ENCODE measurements around the gene BCL7A. TPM values are rescaled to one million over a fixed set of nuclear protein-coding genes. Genes with fewer than 3 reads are reported as not detected.

The BCL7A gene
- total and polyA plus RNA-seq, 9 of the 15 experiments (the other 6 are each of a cell fraction or from before 2014, with no cell fraction given): 0.25 to 21.9 (median 14.9) TPM

DNA sequence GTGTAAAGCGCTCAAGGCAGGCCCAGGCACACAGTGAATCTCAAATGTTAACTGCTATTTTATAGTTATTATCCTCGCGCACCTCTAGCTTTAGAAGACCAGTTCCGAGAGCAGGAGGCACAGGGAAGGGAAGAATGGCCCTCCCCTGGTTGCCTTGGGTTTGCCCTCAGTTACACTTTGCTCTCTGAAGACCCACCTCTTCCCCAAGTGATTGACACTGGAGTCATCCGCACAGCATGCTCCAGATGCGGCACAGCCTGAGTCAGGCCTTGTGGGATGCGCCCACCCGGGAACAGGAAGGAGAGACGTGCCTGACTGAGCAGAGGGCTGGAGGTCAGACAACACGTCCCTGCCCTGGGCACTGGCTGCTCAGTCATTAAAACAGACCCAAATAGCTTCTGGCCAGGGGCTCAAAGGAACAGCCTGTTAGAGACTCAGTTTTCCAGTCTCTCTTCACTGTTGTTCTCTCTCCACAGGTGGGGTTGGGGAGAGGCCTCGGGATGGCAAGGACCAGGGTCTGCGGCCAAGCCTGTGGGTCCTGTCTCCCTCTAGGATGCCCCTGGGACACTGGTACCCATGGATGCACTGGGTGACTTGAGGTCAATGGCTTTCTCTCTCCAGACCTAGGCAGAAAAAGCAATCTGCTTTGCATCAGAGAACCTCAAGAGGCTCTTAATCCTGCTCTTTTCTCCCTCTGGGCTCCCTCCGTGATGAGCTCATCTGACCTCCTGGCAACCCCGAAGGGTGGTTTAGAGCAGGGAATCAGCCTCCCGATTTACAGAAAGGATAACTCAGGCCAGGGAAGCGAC lies 43.3 kb downstream of the BCL7A start (continued):
- TF ChIP-seq, protein P1, sequence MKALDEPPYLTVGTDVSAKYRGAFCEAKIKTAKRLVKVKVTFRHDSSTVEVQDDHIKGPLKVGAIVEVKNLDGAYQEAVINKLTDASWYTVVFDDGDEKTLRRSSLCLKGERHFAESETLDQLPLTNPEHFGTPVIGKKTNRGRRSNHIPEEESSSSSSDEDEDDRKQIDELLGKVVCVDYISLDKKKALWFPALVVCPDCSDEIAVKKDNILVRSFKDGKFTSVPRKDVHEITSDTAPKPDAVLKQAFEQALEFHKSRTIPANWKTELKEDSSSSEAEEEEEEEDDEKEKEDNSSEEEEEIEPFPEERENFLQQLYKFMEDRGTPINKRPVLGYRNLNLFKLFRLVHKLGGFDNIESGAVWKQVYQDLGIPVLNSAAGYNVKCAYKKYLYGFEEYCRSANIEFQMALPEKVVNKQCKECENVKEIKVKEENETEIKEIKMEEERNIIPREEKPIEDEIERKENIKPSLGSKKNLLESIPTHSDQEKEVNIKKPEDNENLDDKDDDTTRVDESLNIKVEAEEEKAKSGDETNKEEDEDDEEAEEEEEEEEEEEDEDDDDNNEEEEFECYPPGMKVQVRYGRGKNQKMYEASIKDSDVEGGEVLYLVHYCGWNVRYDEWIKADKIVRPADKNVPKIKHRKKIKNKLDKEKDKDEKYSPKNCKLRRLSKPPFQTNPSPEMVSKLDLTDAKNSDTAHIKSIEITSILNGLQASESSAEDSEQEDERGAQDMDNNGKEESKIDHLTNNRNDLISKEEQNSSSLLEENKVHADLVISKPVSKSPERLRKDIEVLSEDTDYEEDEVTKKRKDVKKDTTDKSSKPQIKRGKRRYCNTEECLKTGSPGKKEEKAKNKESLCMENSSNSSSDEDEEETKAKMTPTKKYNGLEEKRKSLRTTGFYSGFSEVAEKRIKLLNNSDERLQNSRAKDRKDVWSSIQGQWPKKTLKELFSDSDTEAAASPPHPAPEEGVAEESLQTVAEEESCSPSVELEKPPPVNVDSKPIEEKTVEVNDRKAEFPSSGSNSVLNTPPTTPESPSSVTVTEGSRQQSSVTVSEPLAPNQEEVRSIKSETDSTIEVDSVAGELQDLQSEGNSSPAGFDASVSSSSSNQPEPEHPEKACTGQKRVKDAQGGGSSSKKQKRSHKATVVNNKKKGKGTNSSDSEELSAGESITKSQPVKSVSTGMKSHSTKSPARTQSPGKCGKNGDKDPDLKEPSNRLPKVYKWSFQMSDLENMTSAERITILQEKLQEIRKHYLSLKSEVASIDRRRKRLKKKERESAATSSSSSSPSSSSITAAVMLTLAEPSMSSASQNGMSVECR (CRISPR knock-in tag; IDR thresholded peaks at IDR 0.05): no peak
- TF ChIP-seq NONO (IDR thresholded peaks at IDR 0.05; ENCODE audit: low read depth in 2 of 2, low read length in 1 of 2) (0 out of 4 replicates have a peak, but pooled peaks of 1 of the 2 experiments have one; percentile 29), CTBP1 (IDR thresholded peaks at IDR 0.05; ENCODE audit: borderline replicate concordance) (peak; percentile 77), FOXA3 (CRISPR knock-in tag; conservative IDR thresholded peaks at IDR 0.05 in 1 of 2, IDR thresholded peaks at IDR 0.05 in 1 of 2) (peak in 1 of 2 experiments; percentile 50; a peak in 1 of 4 replicates), ETV6 (IDR thresholded peaks at IDR 0.05; ENCODE audit: borderline replicate concordance in 1 of 2, low read depth in 2 of 2, low read length in 1 of 2) (no peak), ETV6 (CRISPR knock-in tag; IDR thresholded peaks at IDR 0.05; ENCODE audit: borderline replicate concordance) (no peak), POLR2AphosphoS5 (IDR thresholded peaks at IDR 0.05; ENCODE audit: control insufficient read depth, insufficient read depth, low read depth, low read length) (peak; percentile 77; the same call in 1 of the 2 replicates), SP2 (IDR thresholded peaks at IDR 0.05; ENCODE audit: extremely low read depth, low read depth, low read length, poor library complexity, severe bottlenecking) (peak; percentile 46), SIN3A (IDR thresholded peaks at IDR 0.05; ENCODE audit: borderline replicate concordance in 2 of 2, control insufficient read depth in 1 of 2, low read depth in 2 of 2, low read length in 2 of 2) (peak in 1 of 2 experiments; percentile 61; a peak in 1 of 4 replicates), ARNT (IDR thresholded peaks at IDR 0.05) (0 out of 4 replicates have a peak, but pooled peaks of 1 of the 2 experiments have one; percentile 23), KAT7 (CRISPR knock-in tag; IDR thresholded peaks at IDR 0.05; ENCODE audit: borderline replicate concordance) (no peak; the same call in 1 of the 2 replicates), BHLHE40 (IDR thresholded peaks at IDR 0.05; ENCODE audit: low read length) (peak; percentile 74), PML (IDR thresholded peaks at IDR 0.05; ENCODE audit: low read length) (0 out of 2 replicates have a peak, but pooled peaks have one; percentile 1), MYC (IDR thresholded peaks at IDR 0.05; ENCODE audit: low read depth, low read length) (peak; percentile 67; the same call in 1 of the 2 replicates), MYC (CRISPR knock-in tag; IDR thresholded peaks at IDR 0.05; ENCODE audit: borderline replicate concordance, low read depth) (no peak), NR3C1 (CRISPR knock-in tag; IDR thresholded peaks at IDR 0.05) (no peak), FOXP1 (CRISPR knock-in tag; IDR thresholded peaks at IDR 0.05) (no peak; the same call in 1 of the 2 replicates)
- TF ChIP-seq, protein P2, sequence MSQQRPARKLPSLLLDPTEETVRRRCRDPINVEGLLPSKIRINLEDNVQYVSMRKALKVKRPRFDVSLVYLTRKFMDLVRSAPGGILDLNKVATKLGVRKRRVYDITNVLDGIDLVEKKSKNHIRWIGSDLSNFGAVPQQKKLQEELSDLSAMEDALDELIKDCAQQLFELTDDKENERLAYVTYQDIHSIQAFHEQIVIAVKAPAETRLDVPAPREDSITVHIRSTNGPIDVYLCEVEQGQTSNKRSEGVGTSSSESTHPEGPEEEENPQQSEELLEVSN (IDR thresholded peaks at IDR 0.05; ENCODE audit: borderline replicate concordance in 1 of 2, extremely low read depth in 1 of 2, insufficient read depth in 1 of 2, insufficient read length in 1 of 2, low read depth in 1 of 2, low read length in 1 of 2, poor library complexity in 1 of 2, severe bottlenecking in 1 of 2): peak in 1 of 2 experiments; percentile 41
- TF ChIP-seq, protein P3, sequence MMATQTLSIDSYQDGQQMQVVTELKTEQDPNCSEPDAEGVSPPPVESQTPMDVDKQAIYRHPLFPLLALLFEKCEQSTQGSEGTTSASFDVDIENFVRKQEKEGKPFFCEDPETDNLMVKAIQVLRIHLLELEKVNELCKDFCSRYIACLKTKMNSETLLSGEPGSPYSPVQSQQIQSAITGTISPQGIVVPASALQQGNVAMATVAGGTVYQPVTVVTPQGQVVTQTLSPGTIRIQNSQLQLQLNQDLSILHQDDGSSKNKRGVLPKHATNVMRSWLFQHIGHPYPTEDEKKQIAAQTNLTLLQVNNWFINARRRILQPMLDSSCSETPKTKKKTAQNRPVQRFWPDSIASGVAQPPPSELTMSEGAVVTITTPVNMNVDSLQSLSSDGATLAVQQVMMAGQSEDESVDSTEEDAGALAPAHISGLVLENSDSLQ (IDR thresholded peaks at IDR 0.05): peak; percentile 99
